GM08714 (cell line): Measurements from ENCODE around the gene EFNA2.

Experiments used
- H3K4me3 ChIP-seq: fragments of 200-500 bp; sonication (Bioruptor generic); 2 replicates; pipeline ENCODE4 v1.5.1; 2014; ENCODE audit warnings: mild to moderate bottlenecking, low read length, inconsistent platforms
- ZNF274 ChIP-seq: IDR thresholded peaks from 2 replicates; pipeline ENCODE4 v1.6.1; 2012; ENCODE audit warnings: mild to moderate bottlenecking, low read depth, low read length

Gene EFNA2

DNA sequence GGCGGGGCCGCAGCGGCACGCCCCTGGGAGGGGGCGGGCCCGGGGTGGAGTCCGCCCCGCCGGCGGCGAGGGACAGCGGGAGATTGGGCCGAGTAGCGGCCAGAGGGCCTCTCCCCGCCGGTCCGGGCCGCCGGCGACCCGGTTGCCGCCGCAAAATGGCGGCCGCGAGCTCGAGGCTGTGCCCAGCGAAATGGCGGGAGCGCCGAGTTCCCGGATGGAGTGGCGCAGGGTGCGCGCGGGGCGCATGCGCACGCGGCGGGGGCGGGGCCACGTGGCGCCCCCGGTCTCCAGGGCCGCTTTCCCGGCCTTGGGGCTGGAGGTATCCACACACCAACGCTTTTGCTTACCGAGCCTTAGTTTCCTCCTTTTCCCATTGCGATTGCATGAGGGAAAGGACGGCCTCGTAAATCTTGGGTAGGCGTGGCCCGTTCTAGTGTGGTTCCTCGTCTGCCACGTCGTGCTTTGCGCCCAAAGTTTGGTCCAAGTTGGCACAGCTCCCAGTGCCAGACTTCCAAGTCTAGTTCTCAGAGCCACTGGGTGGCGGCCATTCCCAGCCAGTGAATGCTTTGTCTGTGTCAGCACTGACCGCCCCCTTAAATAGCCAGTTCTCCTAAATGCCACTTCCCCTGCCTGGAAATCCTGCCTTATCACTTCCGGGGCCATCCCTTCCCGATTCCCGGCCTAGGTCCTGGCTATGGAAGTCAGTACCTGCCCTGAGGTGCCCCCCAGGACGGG is 16.0 kb upstream of the EFNA2 start:
- peak overlapping the region; percentile 81 for H3K4me3 ChIP-seq
- no peak for TF ChIP-seq ZNF274

DNA sequence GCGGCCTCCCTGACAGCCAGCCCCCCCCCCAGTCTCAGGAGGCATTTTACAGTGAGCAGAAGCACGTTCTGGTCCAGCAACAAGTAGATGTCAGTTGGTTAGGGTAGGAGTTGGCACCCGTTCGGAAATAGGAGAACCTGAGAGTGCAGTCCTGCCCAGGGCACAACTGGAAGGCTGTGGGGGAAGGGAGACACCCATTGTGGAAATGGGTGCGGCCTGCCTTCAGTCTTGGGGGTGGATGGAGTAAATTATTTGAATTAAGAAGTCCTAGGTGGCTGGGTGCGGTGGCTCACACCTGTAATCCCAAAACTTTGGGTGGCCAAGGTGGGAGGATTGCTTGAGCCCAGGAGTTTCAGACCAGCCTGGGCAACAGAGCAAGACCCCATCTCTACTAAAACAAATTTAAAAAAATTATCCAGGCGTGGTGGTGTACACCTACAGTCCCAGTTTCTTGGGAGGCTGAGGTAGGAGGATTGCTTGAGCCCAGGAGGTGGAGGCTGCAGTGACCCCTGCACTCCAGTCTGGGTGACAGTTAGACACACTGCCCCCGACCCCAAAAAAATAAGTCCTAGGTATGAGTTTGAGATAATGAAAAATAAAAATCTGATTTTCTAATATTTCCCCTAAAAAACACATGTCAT is 15.3 kb upstream of the EFNA2 start:
- no peak for TF ChIP-seq ZNF274
- H3K4me3 ChIP-seq: peak overlapping the region; percentile 81

GRCh38 chr19:1270854-1271527 is 14.7 kb upstream of the EFNA2 start:
- no peak for TF ChIP-seq ZNF274
- H3K4me3 ChIP-seq: peak overlapping the region; percentile 81

GRCh38 chr19:1271528-1272422 is 13.9 kb upstream of the EFNA2 start:
- no peak for TF ChIP-seq ZNF274
- no peak overlapping the region for H3K4me3 ChIP-seq

- H3K4me3 ChIP-seq: no peak overlapping the region
- no peak for TF ChIP-seq ZNF274
Observed at GRCh38 chr19:1272423-1273262, 13.0 kb upstream of the EFNA2 start.

DNA sequence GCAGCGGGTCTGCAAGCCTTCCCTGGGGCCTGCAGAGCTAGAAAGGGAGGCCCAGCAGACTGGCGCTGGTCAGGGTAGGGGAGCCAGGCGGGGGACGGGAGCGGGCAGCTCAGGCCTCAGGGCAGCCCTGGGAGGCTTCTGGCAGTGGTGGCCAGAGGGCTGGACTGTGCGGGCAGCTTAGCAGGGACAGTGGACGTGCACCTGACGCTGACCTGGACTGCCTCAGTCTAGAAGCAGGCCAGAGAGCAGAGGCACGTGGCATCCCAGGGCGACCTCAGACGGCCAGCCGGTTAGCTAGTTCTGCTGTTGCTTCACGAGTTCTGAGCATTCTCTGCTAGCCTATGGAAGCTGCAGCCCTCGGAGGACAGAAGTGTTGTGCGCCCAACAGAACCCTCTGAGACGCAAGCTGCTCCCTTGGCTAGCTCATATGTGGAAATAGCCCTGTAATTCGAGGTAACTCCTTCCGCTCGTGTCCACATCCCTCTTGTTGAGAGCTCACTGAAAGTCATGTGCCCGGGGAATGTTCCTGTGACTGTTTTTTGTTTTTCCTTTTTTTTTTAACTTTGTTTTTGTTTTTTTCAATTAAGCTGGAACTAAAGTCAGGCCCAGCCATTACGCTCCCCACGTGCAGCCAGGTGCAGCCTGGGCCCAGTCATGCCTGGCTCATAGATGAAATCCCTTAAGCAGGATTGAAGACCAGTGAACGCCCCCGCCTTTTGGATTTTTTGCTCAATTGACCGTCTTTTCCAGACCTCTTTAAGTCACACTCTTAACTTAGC is 12.2 kb upstream of the EFNA2 start:
- TF ChIP-seq ZNF274: no peak
- H3K4me3 ChIP-seq: no peak overlapping the region

- peak overlapping the region; percentile 65; the same call in 1 of the 2 replicates for H3K4me3 ChIP-seq
- TF ChIP-seq ZNF274: no peak
Observed at GRCh38 chr19:1274081-1274851, 11.4 kb upstream of the EFNA2 start.

DNA sequence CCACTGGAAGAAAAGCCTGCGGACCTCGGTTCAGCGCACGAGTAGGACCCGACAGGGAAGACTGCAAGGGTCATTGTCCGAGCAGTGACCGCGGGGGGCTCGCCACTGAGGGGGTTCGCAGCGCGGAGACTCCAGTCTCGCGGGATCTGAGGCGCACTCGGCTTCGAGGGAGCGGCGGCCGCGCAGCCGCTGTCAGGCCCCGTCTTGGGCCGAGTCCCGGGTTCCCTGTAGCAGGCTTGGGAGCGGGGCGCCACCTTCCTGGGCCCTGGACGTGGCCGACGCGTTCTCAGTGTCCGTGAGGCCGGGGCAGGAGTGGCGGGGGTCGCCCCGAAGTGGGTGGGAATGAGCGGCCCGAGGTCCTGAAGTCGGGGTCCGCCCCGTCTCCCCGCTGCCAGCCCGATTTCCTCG is 10.8 kb upstream of the EFNA2 start:
- TF ChIP-seq ZNF274: no peak
- peak overlapping the region; percentile 65; the same call in 1 of the 2 replicates for H3K4me3 ChIP-seq

DNA sequence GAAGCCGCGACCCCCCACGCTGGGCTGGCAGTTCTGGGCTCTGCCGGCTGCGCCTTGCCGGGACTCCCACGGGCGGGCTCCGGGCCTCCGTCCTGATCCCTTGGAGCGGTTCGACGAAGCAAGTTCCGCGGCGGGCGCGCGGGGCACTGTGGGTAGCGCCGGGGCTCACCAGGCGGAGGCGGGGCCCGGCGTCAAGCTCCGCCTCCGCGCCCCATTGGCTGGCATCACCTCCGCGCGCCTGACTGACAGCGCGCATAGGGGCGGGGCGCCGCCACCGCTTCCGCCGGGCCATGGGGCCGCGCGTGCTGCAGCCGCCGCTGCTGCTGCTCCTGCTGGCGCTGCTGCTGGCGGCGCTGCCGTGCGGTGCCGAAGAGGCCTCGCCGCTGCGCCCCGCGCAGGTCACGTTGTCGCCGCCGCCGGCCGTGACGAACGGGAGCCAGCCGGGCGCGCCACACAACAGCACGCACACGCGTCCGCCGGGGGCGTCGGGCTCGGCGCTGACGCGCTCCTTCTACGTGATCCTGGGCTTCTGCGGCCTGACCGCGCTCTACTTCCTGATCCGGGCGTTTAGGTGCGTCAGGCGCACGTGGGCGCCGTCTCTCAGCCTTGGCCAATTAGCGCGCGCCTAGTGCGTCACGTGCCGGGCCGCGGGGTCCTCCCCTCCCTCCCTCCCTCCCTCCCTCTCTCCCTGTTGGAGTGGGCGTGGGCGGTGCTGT is 10.3 kb upstream of the EFNA2 start, which contains the start of gene FAM174C:
FAM174C (plus strand) TSS at position 271 of the 716 bp plus-strand sequence; CDS start at position 291, 20 bp downstream.
- peak within 1 kb of the TSS; percentile 69; the same call in 1 of the 2 replicates for H3K4me3 ChIP-seq
- no peak for TF ChIP-seq ZNF274

DNA sequence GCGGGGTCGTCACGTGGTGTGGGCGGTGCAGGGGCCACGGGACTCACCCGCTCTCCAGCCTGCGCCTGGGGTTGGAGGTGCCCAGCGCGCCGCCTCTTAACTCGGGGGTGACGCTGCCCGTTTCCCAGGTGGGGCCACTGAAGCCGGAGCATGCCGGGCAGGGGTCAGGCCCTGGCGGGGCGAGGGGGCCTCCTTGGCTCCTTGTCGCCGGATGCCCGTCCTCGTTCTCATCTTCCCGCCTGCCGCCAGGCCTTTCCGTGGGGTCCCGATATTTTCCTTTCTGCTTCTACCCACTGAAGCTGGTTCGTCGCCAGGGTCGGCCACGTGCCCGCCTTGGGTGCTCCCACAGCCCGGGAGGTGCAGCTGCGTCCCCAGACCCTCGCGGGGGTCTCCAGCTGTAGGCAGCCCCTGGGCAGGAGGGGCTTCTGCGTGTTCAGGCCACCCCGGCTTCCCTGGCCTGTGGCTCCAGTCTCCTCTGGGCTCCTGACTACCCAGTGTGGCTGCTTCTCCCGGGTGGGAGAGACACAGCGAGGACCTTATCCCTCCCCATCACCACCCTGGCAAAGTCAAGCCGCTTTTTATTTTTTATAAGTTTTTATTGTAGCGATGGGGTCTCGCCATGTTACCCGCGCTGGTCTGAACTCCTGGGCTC is 9.6 kb upstream of the EFNA2 start:
- peak overlapping the region; percentile 69; the same call in 1 of the 2 replicates for H3K4me3 ChIP-seq
- no peak for TF ChIP-seq ZNF274
